Inflammatory macrophage treated with lipopolysaccharide for 4 hours (primary cell): ENCODE measurements around the gene CD163L1.
A peak's percentile ranks its signal among the peaks of the same experiment; 100 is the strongest.

ENCODE experiments used
- DNase-seq: peaks from one replicate; pipeline ENCODE4 v3.0.0-alpha.2; 2020

Gene CD163L1

DNA sequence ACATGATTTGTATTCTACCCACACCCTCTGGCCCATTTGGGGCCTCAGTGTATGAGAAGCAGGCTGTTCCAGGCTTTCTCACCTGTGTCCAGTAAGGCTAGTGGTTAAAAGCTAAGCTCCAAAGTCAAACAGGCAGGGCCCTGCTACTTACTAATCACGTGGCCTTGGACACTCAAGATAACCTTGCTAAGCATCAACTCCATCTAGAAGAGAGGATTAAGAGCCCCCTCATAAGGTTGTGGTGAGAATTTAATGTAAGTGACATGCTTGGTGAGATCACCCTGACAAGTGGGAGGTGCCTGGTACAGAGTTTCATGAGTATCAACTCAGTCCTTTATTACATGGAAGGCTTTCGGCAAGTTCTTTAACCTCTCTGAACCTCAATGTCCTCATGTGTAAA, 122.3 kb downstream of the CD163L1 start:
- DNase-seq, result no peak

DNA sequence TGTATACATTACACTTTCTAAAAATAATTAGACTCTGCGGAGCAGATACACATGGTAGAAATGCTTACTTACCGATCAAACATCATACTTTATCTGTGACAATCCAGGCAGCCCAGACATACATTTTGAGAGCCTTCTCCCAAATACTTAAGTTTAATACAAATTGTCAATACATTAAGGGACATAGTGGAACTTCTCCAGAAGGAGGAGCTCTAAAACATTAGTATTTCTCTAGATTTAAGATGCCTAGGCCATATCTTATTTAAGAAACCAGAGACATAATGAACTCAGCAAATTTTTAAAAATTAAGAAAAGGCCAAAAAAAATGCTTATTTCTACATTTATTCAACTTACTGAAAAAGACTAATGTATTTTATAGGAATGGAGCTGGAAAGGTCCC, 124.0 kb downstream of the CD163L1 start:
- DNase-seq, result peak; percentile 15

DNA sequence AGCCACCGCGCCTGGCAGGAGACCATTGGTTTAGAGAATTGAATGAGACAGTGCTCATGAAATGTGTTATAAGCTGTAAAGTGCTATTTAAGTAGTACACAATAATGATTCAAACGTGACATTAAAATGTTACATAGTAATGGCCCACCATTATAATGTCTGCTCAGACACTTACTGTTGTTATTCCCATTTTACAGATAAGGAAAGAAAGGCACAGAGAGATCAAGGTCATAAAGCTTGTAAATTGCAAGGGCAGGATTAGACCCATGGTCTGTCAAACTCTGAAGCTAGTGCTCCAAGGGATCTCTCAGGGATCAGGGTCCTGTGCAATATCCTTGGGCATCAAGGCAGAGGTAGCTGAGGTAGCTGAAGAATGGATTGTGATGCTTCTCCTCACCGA, 133.9 kb downstream of the CD163L1 start:
- DNase-seq, result no peak
